Neural cell (in vitro differentiated cells): ENCODE results near the gene RANBP10. TPM values are rescaled to one million over a fixed set of nuclear protein-coding genes. Genes with fewer than 3 reads are reported as not detected.

Experiments used
- H2AFZ ChIP-seq: fragments of 200-600, 300-800 bp; sonication (generic), shearing (Covaris generic); 2 replicates; pipeline ENCODE4 v1.6.0; 2014; ENCODE audit warnings: low read depth, mild to moderate bottlenecking, antibody characterized with exemption, low read length, moderate library complexity
- H3F3A ChIP-seq: fragments of 200-600 bp; shearing (Covaris generic); 2 replicates; pipeline ENCODE4 v1.6.1; 2016; ENCODE audit warnings: mild to moderate bottlenecking, moderate library complexity, mixed read lengths, antibody characterized with exemption, low read length; ENCODE audit not compliant: insufficient read depth, poor library complexity, severe bottlenecking
- H3K27ac ChIP-seq: fragments of 200-600, 300-800 bp; sonication (generic), shearing (Covaris generic); 2 replicates; pipeline ENCODE4 v1.5.1; 2014; ENCODE audit warnings: mild to moderate bottlenecking, low read length, moderate library complexity
- H3K27me3 ChIP-seq: fragments of 300-800, 200-600 bp; sonication (generic), shearing (Covaris generic); 2 replicates; pipeline ENCODE4 v1.6.0; 2014; ENCODE audit warnings: mild to moderate bottlenecking, low read depth, low read length, moderate library complexity; ENCODE audit not compliant: insufficient read depth
- H3K36me3 ChIP-seq: fragments of 300-800, 200-600 bp; sonication (generic), shearing (Covaris generic); 2 replicates; pipeline ENCODE4 v1.5.1; 2014; ENCODE audit warnings: mild to moderate bottlenecking, antibody characterized with exemption, low read length, moderate library complexity; ENCODE audit not compliant: insufficient read depth
- H3K4me2 ChIP-seq: fragments of 300-800, 200-600 bp; sonication (generic), shearing (Covaris generic); 2 replicates; pipeline ENCODE4 v1.6.0; 2014; ENCODE audit warnings: mild to moderate bottlenecking, low read length
- H3K4me3 ChIP-seq: fragments of 300-800, 200-600 bp; sonication (generic), shearing (Covaris generic); 2 replicates; pipeline ENCODE4 v1.5.1; 2014; ENCODE audit warnings: mild to moderate bottlenecking, low read length, moderate library complexity
- H3K79me2 ChIP-seq: fragments of 200-600 bp; shearing (Covaris generic); replicated peaks from 2 replicates; pipeline ENCODE4 v1.6.0; 2014; ENCODE audit warnings: mild to moderate bottlenecking, low read length, moderate library complexity; ENCODE audit not compliant: insufficient read depth
- H3K9ac ChIP-seq: fragments of 300-800, 200-600 bp; sonication (generic), shearing (Covaris generic); 2 replicates; pipeline ENCODE4 v1.6.1; 2016; ENCODE audit warnings: mild to moderate bottlenecking, low read length, mixed read lengths
- H3K9me2 ChIP-seq: fragments of 200-600 bp; shearing (Covaris generic); 2 replicates; pipeline ENCODE4 v1.6.1; 2016; ENCODE audit warnings: mild to moderate bottlenecking, low read length, mixed read lengths; ENCODE audit not compliant: insufficient read depth
- H3K9me3 ChIP-seq: fragments of 200-600, 300-800 bp; sonication (generic), shearing (Covaris generic); 2 replicates; pipeline ENCODE4 v1.6.1; 2016; ENCODE audit warnings: mild to moderate bottlenecking, mixed run types, low read length, moderate library complexity, mixed read lengths
- H4K20me1 ChIP-seq: fragments of 200-600 bp; shearing (Covaris generic); 2 replicates; pipeline ENCODE4 v1.6.1; 2016; ENCODE audit warnings: mild to moderate bottlenecking, mixed run types; ENCODE audit not compliant: insufficient read depth
- CTCF ChIP-seq: fragments of 450-650 bp; IDR thresholded peaks from 2 replicates; pipeline ENCODE4 v1.5.1; 2014; ENCODE audit warnings: antibody characterized with exemption, mild to moderate bottlenecking, moderate library complexity; ENCODE audit not compliant: poor library complexity, severe bottlenecking
- EP300 ChIP-seq: fragments of 450-650 bp; conservative IDR thresholded peaks from 2 replicates; pipeline ENCODE4 v1.6.1; 2014; ENCODE audit warnings: antibody characterized with exemption, mild to moderate bottlenecking, moderate library complexity; ENCODE audit not compliant: poor library complexity, severe bottlenecking
- EZH2 ChIP-seq: fragments of 200-600, 300-800 bp; shearing (Covaris generic), sonication (generic); IDR thresholded peaks from 2 replicates; pipeline ENCODE4 v1.6.1; 2014; ENCODE audit warnings: antibody characterized with exemption, low read length, borderline replicate concordance, mild to moderate bottlenecking; ENCODE audit not compliant: insufficient read depth, poor library complexity, severe bottlenecking
- MXI1 ChIP-seq: fragments of 450-650 bp; conservative IDR thresholded peaks from 2 replicates; pipeline ENCODE4 v1.6.1; 2014; ENCODE audit warnings: antibody characterized with exemption, mild to moderate bottlenecking; ENCODE audit not compliant: poor library complexity, severe bottlenecking
- POLR2AphosphoS5 ChIP-seq: IDR thresholded peaks from 2 replicates; pipeline ENCODE4 v1.6.1; 2012
- RAD21 ChIP-seq: fragments of 450-650 bp; conservative IDR thresholded peaks from 2 replicates; pipeline ENCODE4 v1.6.1; 2014; ENCODE audit warnings: antibody characterized with exemption, mild to moderate bottlenecking, moderate library complexity
- SMC3 ChIP-seq: fragments of 450-650 bp; conservative IDR thresholded peaks from 2 replicates; pipeline ENCODE4 v1.6.1; 2014; ENCODE audit warnings: antibody characterized with exemption, mild to moderate bottlenecking, moderate library complexity; ENCODE audit not compliant: poor library complexity
- TAF1 ChIP-seq: IDR thresholded peaks from 2 replicates; pipeline ENCODE4 v1.6.1; 2012; ENCODE audit warnings: low read depth
- polyA plus RNA-seq: library from polyadenylated mRNA; depleted of rRNA; stranded (reverse); fragments of >200 nt; gene quantifications from 2 replicates; pipeline ENCODE4 v1.2.3, GENCODE V29; 2014
- TF ChIP-seq, protein P1 (sequence below): IDR thresholded peaks from 2 replicates; pipeline ENCODE4 v1.6.1; 2012; ENCODE audit warnings: borderline replicate concordance

RANBP10 gene
- polyA plus RNA-seq, 1 donor from 2014 or later: 10.9 TPM

DNA sequence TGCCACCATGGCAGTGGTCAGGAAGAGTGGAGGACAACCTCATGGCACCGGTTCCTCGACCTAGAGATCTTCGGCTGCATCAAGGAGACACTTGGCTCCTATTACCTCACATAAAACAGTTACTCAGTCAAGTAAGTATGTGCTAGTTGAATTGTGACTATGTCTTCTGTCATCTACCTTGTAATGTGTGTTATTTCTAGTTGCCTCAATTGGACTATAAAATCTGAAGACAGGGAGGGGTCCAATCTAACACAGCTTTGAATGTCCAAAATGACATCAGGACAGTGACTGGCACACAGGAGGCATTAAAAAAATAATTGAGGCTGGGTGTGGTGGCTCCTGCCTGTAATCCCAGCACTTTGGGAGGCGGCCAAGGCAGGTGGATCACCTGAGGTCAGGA lies 122.6 kb downstream of the RANBP10 start:
- H3K36me3 ChIP-seq: peaks cover 7% of the 10 kb centered on the region
- no peaks in the 10 kb centered on the region for H3F3A ChIP-seq
- no peak overlapping the region for H3K4me2 ChIP-seq
- H3K4me3 ChIP-seq: no peak overlapping the region
- no peaks in the 10 kb centered on the region for H3K9me2 ChIP-seq
- H3K27me3 ChIP-seq: no peaks in the 10 kb centered on the region
- H3K9me3 ChIP-seq: no peaks in the 10 kb centered on the region
- H3K79me2 ChIP-seq: peaks cover 3% of the 10 kb centered on the region
- no peak for TF ChIP-seq TAF1
- TF ChIP-seq EP300: no peak
- TF ChIP-seq CTCF: no peak
- TF ChIP-seq EZH2: no peak
- TF ChIP-seq MXI1: no peak
- no peak for TF ChIP-seq RAD21
- TF ChIP-seq SMC3: no peak
- TF ChIP-seq POLR2AphosphoS5: no peak
- TF ChIP-seq, protein P1, sequence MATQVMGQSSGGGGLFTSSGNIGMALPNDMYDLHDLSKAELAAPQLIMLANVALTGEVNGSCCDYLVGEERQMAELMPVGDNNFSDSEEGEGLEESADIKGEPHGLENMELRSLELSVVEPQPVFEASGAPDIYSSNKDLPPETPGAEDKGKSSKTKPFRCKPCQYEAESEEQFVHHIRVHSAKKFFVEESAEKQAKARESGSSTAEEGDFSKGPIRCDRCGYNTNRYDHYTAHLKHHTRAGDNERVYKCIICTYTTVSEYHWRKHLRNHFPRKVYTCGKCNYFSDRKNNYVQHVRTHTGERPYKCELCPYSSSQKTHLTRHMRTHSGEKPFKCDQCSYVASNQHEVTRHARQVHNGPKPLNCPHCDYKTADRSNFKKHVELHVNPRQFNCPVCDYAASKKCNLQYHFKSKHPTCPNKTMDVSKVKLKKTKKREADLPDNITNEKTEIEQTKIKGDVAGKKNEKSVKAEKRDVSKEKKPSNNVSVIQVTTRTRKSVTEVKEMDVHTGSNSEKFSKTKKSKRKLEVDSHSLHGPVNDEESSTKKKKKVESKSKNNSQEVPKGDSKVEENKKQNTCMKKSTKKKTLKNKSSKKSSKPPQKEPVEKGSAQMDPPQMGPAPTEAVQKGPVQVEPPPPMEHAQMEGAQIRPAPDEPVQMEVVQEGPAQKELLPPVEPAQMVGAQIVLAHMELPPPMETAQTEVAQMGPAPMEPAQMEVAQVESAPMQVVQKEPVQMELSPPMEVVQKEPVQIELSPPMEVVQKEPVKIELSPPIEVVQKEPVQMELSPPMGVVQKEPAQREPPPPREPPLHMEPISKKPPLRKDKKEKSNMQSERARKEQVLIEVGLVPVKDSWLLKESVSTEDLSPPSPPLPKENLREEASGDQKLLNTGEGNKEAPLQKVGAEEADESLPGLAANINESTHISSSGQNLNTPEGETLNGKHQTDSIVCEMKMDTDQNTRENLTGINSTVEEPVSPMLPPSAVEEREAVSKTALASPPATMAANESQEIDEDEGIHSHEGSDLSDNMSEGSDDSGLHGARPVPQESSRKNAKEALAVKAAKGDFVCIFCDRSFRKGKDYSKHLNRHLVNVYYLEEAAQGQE: no peak
- no peak overlapping the region for H3K9ac ChIP-seq
- H3K27ac ChIP-seq: no peak overlapping the region
- no peak overlapping the region for H2AFZ ChIP-seq
- H4K20me1 ChIP-seq: no peaks in the 10 kb centered on the region

DNA sequence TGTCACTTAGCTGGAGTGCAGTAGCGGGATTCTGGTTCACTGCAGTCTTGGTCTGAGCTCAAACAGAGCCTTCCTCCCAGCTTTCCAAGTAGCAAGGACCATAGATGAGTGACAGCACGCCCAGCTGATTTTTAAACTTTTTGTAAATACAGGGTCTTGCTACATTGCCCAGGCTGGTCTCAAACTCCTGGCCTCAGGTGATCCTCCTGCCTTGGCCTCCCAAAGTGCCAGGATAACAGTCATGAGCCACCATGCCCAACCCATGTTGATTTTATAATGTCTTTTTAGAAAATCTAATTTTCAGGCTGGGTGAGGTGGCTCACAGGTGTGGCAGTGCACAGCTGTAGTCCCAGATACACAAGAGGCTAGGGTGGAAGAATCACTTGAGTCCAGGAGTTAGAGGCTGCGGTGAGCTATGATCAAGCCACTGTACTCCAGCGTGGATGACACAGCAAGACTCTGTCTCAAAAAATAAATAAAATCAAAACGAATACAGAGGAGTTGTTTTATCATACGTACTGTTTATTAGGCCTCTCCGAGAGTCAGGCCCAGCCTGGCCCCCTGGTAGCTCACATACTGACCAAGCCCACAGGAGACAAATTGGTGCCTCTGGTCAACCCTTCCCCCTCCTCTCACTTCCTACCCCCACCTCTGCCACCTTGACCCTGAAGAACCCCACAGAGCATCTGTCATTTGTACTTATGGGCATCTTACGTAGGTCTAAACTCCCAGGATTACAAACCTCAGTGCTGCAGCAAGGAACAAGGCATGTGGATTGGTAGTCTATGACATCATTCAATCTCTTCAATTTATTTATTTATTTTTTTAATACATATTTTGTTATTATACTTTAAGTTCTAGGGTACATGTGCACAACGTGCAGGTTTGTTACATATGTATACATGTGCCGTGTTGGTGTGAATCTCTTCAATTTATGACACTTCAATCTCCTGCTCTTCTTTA lies 126.1 kb downstream of the RANBP10 start:
- no peaks in the 10 kb centered on the region for H3K9me3 ChIP-seq
- H3K36me3 ChIP-seq: peaks cover 7% of the 10 kb centered on the region
- H3K9ac ChIP-seq: no peak overlapping the region
- no peaks in the 10 kb centered on the region for H3K27me3 ChIP-seq
- no peaks in the 10 kb centered on the region for H4K20me1 ChIP-seq
- no peaks in the 10 kb centered on the region for H3K9me2 ChIP-seq
- TF ChIP-seq TAF1: no peak
- TF ChIP-seq SMC3: no peak
- no peak for TF ChIP-seq MXI1
- no peak for TF ChIP-seq CTCF
- TF ChIP-seq EP300: no peak
- TF ChIP-seq, protein P1: no peak
- TF ChIP-seq EZH2: no peak
- no peak for TF ChIP-seq POLR2AphosphoS5
- no peak for TF ChIP-seq RAD21
- H3K4me3 ChIP-seq: no peak overlapping the region
- no peaks in the 10 kb centered on the region for H3K79me2 ChIP-seq
- no peak overlapping the region for H2AFZ ChIP-seq
- H3K4me2 ChIP-seq: no peak overlapping the region
- no peaks in the 10 kb centered on the region for H3F3A ChIP-seq
- H3K27ac ChIP-seq: no peak overlapping the region
